Upper lobe of right lung (tissue), 1 donor: ENCODE data around the gene SRP68. TPM values are rescaled to one million over a fixed set of nuclear protein-coding genes. Genes with fewer than 3 reads are reported as not detected.
A peak's percentile ranks its signal among the peaks of the same experiment; 100 is the strongest.

Experiments used
- ATAC-seq: fragments of 200-7000 bp; cut with Tn5 transposase; one replicate; pipeline ENCODE4 v1.9.1; 2020; ENCODE audit warnings: mild to moderate bottlenecking, moderate library complexity
- DNase-seq: peaks from one replicate; pipeline ENCODE4 v3.0.0-alpha.2; 2020
- H3K27ac ChIP-seq: fragments of 200-600 bp; one replicate; pipeline ENCODE4 v1.8.0; 2022
- H3K27me3 ChIP-seq: fragments of 200-600 bp; one replicate; pipeline ENCODE4 v1.8.0; 2022; ENCODE audit warnings: mild to moderate bottlenecking
- H3K36me3 ChIP-seq: fragments of 200-600 bp; one replicate; pipeline ENCODE4 v1.8.0; 2022
- H3K4me1 ChIP-seq: fragments of 200-600 bp; one replicate; pipeline ENCODE4 v1.8.0; 2022
- H3K4me3 ChIP-seq: fragments of 200-600 bp; one replicate; pipeline ENCODE4 v1.8.0; 2022; ENCODE audit warnings: mild to moderate bottlenecking
- H3K9me3 ChIP-seq: fragments of 200-600 bp; one replicate; pipeline ENCODE4 v1.8.0; 2022
- intact Hi-C: fragments of 100-400 bp; cut with DNase I; formaldehyde crosslinking; loops from one replicate; pipeline ENCODE4 v1.11.0; 2022
- total RNA-seq: library from RNA; stranded (reverse); fragmentation: NEBNext Ultra II Directional; extraction: Animal tissue kit (Norgen Biotek cat#: 25700); gene quantifications from one replicate; pipeline ENCODE4 v1.2.1, GENCODE V29; 2021
- TF ChIP-seq, protein P1 (sequence below): fragments of 200-600 bp; IDR thresholded peaks from one replicate; pipeline ENCODE4 v1.8.0; 2022; ENCODE audit warnings: antibody characterized with exemption
- donor health status: DM: no; HTN: yes; CAD: no; lungs with severe emphysema.

SRP68 gene
- total RNA-seq, 1 donor from 2014 or later, result 74.9 TPM

DNA sequence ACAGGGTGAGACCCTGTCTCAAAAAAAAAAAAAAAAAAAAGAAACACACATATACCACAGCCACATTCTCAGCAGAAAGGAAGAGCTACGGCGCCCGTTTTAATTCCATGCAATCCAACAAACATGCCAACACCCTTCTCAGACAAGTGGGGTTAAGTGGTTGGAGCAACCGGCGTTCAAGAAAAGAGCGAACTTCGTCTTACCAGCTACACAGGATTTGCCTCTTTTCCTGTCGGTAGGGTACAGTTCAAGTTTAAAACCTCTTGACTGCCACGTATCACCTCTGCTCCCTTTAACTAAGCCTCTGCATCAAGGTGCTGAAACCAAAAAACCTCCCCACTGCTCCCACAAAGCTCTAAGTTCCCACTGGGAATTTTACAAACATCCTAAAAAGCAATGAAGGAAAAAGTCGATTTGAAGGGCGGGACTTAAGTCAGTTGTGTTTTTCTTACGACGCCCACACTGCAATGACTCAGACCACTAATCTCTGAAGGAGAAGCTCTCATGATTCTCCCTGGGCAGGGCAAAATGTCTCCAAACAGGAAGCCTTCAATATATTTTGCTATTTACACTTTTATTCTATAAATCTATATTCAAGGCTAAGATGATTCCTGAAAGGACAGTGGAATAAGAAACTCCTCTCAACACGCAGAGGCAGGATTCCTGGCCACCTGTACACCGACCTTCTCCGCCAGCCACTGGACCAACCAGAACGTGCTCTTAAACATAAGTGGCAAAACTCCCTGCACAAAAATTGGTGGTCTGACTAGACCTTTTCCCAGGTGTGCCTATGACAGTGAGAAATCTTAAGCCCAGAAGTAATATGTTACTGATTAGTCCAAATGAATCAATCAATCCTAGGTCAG lies 18.8 kb downstream of the SRP68 start:
- ATAC-seq, result peak; percentile 63
- Histone ChIP-seq H3K4me1 (peaks cover 20% of the 10 kb centered on the region), H3K9me3 (no peaks in the 10 kb centered on the region), H3K4me3 (peak overlapping the region; percentile 3), H3K36me3 (peaks cover 94% of the 10 kb centered on the region), H3K27me3 (no peaks in the 10 kb centered on the region), H3K27ac (peak overlapping the region; percentile 80)
- DNase-seq, result no peak
- intact Hi-C loops, result no loop called here
- TF ChIP-seq, protein P1, sequence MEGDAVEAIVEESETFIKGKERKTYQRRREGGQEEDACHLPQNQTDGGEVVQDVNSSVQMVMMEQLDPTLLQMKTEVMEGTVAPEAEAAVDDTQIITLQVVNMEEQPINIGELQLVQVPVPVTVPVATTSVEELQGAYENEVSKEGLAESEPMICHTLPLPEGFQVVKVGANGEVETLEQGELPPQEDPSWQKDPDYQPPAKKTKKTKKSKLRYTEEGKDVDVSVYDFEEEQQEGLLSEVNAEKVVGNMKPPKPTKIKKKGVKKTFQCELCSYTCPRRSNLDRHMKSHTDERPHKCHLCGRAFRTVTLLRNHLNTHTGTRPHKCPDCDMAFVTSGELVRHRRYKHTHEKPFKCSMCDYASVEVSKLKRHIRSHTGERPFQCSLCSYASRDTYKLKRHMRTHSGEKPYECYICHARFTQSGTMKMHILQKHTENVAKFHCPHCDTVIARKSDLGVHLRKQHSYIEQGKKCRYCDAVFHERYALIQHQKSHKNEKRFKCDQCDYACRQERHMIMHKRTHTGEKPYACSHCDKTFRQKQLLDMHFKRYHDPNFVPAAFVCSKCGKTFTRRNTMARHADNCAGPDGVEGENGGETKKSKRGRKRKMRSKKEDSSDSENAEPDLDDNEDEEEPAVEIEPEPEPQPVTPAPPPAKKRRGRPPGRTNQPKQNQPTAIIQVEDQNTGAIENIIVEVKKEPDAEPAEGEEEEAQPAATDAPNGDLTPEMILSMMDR, result no peak

DNA sequence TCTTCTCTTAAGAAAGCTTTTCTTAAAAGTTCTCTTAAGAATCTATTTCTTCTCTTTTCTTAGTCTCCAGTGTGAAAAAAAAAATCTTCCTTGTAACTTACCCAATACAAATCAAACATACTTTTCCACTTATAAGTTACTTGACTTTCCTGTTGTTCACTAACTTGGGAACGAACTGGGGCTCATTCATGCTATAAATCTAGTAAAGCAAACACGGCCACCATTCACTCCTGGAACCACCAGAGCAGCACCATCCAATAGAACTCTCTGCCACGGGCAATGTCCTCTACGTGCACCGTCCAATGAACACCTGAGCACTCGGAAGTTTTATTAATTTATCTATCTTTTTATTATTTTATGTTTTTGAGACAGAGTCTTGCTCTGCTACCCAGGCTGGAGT lies 20.8 kb downstream of the SRP68 start:
- Histone ChIP-seq H3K36me3 (peaks cover 94% of the 10 kb centered on the region), H3K9me3 (no peaks in the 10 kb centered on the region), H3K4me3 (no peak overlapping the region), H3K27me3 (no peaks in the 10 kb centered on the region), H3K4me1 (peaks cover 20% of the 10 kb centered on the region), H3K27ac (peak overlapping the region; percentile 80)
- ATAC-seq (peak; percentile 38), DNase-seq (no peak)
- intact Hi-C loops, result no loop called here
- TF ChIP-seq, protein P1, result no peak

DNA sequence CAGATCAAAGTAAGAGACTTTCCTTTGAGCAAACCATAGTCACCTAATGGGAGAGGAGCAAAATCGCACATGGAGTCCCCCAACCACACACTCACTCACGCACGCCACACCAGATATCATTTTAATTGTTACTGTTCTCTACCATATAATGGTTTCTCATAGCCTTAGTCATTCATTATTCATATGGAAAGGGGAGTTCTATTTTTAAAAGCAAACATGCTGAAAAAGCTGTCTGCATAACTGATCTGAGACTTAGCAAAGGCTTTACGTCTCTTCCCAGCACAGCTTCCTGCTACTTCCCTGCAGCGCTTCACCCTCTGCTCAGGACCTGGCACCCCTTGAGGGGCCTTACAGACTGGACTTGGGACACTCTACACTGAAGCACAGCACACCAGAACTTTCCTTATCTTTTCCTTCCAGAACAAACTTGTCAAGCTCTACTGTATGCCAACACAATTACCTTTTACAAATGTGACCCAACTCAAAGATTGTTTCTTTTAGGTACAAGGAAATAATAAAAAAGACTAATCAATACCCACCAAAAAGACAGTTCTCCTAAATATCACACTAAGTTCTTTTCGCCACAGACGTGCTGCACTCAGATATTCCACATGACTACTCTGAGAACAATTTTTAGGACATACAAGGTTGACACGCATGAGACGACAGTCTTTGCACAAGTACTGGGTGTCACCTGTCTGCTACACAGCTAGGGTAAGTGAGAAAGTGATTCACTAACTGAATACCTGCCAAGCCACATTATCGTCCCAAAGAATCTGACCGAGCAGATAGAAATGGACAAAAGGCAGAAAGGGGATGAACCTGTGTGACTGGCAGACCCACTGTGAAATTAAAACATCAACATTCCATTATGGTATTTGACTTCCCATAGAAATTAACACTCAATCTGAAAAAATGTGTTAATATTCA lies 21.5 kb downstream of the SRP68 start:
- ATAC-seq, result peak; percentile 55
- DNase-seq, result no peak
- Histone ChIP-seq H3K27ac (peak overlapping the region; percentile 80), H3K9me3 (no peaks in the 10 kb centered on the region), H3K27me3 (no peaks in the 10 kb centered on the region), H3K4me1 (peaks cover 20% of the 10 kb centered on the region), H3K4me3 (no peak overlapping the region), H3K36me3 (peaks cover 94% of the 10 kb centered on the region)
- TF ChIP-seq, protein P1, result no peak
- intact Hi-C loops, result no loop called here

DNA sequence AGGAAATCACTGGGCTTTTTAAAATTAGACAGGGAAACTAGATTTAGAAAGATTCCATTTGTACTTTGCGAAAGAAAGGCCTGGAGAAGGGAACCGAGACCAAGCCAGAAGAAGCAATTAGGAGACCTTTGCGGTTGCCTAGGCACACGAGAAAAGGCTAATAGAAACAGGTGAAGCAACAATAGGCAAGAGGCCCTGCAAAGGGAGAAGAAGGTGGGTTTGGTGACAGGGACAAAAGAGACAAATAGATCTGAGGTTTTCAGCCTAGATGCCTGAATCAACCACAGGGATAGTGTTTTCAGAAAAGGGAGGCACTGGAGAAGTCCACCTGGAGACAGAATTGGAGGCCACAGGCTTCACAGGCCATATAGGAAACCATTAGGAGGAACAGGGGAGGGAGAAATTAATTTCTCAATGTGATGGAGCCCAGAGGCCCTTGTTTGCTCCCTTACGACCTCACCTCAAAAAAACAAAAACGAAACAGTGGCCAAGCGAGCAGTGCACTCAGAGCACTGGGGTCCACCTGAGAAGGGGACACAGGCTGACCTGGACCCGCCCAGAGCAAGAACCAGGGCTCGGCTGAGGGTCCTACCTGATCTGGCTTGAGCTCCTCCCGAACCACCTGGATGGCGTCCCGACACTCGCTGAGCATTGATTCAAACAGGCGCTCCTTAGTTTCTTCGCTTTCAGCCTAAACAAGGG lies 22.3 kb downstream of the SRP68 start:
- ATAC-seq, result no peak
- Histone ChIP-seq H3K9me3 (no peaks in the 10 kb centered on the region), H3K4me1 (peaks cover 20% of the 10 kb centered on the region), H3K4me3 (no peak overlapping the region), H3K27me3 (no peaks in the 10 kb centered on the region), H3K36me3 (peaks cover 94% of the 10 kb centered on the region), H3K27ac (peak overlapping the region; percentile 80)
- DNase-seq, result no peak
- TF ChIP-seq, protein P1, result no peak
- intact Hi-C loops, result no loop called here

DNA sequence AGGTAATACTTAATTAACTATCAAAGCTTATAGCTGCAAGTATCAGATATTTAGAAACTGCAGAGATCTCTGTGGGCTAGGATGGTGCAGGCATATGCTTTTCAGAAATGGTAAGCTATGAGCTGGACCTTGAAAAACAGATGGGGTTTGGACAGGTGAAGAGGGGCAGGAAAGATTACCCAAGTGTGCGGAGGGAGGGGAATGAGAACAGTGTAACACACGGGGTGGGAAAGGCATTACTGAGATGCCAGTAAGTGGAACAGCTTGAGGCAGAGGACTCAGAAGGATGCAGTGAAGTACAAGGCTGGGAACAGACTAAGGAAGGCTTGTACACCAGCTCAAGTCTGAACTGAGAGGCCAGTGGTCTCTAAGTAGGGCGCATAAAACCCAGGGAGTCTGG lies 23.1 kb downstream of the SRP68 start:
- H3K36me3 ChIP-seq, result peaks cover 94% of the 10 kb centered on the region
- ATAC-seq, result peak; percentile 14
- no peak for DNase-seq
- intact Hi-C loops, result no loop called here
- TF ChIP-seq, protein P1, result no peak
- H3K4me1 ChIP-seq, result peaks cover 15% of the 10 kb centered on the region
- no peaks in the 10 kb centered on the region for H3K27me3 ChIP-seq
- no peaks in the 10 kb centered on the region for H3K9me3 ChIP-seq
- no peak overlapping the region for H3K4me3 ChIP-seq
- peak overlapping the region; percentile 80 for H3K27ac ChIP-seq
